ENCODE data around the gene NTM.

The NTM gene

GRCh38 chr11:131943295-131943694 is 572.9 kb downstream of the NTM start:
- DNase-seq = no peak

- DNase-seq = no peak
These were observed 574.3 kb downstream of the NTM start for GRCh38 chr11:131944736-131945135.

GRCh38 chr11:131945706-131946105 is 575.3 kb downstream of the NTM start:
- no peak for DNase-seq

- no peak for DNase-seq
These were observed 577.1 kb downstream of the NTM start for GRCh38 chr11:131947511-131947910.

- DNase-seq = no peak
These were observed 580.7 kb downstream of the NTM start for GRCh38 chr11:131951121-131951520.

- no peak for DNase-seq
These were observed 583.7 kb downstream of the NTM start for GRCh38 chr11:131954146-131954545.

- no peak for DNase-seq
These were observed 585.5 kb downstream of the NTM start for GRCh38 chr11:131955904-131956303.

GRCh38 chr11:131957201-131957600 is 586.8 kb downstream of the NTM start:
- no peak for DNase-seq

GRCh38 chr11:131957875-131958274 is 587.5 kb downstream of the NTM start:
- DNase-seq = no peak

GRCh38 chr11:131962818-131963217 is 592.4 kb downstream of the NTM start:
- DNase-seq = no peak

- DNase-seq = no peak
These were observed 594.5 kb downstream of the NTM start for GRCh38 chr11:131964698-131965483.

GRCh38 chr11:131965504-131965903 is 595.1 kb downstream of the NTM start:
- DNase-seq = no peak

GRCh38 chr11:131966667-131967066 is 596.3 kb downstream of the NTM start:
- no peak for DNase-seq

- DNase-seq = no peak
These were observed 598.8 kb downstream of the NTM start for GRCh38 chr11:131969261-131969660.

- DNase-seq = no peak
These were observed 602.6 kb downstream of the NTM start for GRCh38 chr11:131973061-131973460.

- no peak for DNase-seq
These were observed 605.2 kb downstream of the NTM start for GRCh38 chr11:131975619-131976018.

- DNase-seq = no peak
These were observed 605.6 kb downstream of the NTM start for GRCh38 chr11:131976021-131976420.

GRCh38 chr11:131977231-131977630 is 606.8 kb downstream of the NTM start:
- DNase-seq = no peak

GRCh38 chr11:131977854-131978253 is 607.4 kb downstream of the NTM start:
- no peak for DNase-seq

- DNase-seq = no peak
These were observed 607.9 kb downstream of the NTM start for GRCh38 chr11:131978351-131978750.

- DNase-seq = no peak
These were observed 608.9 kb downstream of the NTM start for GRCh38 chr11:131979364-131979763.

- no peak for DNase-seq
These were observed 609.8 kb downstream of the NTM start for GRCh38 chr11:131980199-131980598.

- DNase-seq = no peak
These were observed 610.7 kb downstream of the NTM start for GRCh38 chr11:131980888-131981668.

- no peak for DNase-seq
These were observed 611.7 kb downstream of the NTM start for GRCh38 chr11:131982154-131982553.

Measured in Kasumi-1 (cell line).